ENCODE measurements around the gene KRT34.

DNA sequence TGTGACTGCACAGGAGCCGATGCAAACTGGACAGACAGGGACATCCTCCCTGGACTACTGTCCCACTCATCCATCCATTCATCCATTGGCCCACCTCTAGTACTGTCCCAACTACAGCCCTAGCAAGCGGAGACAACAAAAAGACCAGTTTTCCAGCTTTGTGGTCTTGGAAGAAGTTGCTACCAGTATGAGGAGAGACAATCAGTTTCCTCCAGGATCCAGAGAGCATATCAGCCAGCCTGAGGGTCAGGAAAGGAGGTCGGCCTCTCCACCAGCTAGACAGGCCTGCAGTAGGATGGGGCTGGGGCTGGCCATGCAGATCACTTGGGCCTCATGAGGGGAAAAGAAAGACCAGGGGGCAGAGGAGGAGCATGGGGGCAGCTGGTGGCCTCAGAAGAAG, 48.3 kb downstream of the KRT34 start:
- TF ChIP-seq, protein P1, sequence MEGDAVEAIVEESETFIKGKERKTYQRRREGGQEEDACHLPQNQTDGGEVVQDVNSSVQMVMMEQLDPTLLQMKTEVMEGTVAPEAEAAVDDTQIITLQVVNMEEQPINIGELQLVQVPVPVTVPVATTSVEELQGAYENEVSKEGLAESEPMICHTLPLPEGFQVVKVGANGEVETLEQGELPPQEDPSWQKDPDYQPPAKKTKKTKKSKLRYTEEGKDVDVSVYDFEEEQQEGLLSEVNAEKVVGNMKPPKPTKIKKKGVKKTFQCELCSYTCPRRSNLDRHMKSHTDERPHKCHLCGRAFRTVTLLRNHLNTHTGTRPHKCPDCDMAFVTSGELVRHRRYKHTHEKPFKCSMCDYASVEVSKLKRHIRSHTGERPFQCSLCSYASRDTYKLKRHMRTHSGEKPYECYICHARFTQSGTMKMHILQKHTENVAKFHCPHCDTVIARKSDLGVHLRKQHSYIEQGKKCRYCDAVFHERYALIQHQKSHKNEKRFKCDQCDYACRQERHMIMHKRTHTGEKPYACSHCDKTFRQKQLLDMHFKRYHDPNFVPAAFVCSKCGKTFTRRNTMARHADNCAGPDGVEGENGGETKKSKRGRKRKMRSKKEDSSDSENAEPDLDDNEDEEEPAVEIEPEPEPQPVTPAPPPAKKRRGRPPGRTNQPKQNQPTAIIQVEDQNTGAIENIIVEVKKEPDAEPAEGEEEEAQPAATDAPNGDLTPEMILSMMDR (IDR thresholded peaks at IDR 0.05; ENCODE audit: poor library complexity, severe bottlenecking), result no peak
- no peak for TF ChIP-seq EZH2 (IDR thresholded peaks at IDR 0.05; ENCODE audit: borderline replicate concordance, insufficient read depth, low read length, poor library complexity, severe bottlenecking)
- TF ChIP-seq POLR2AphosphoS5 (IDR thresholded peaks at IDR 0.05), result no peak
- no peak for TF ChIP-seq EP300 (conservative IDR thresholded peaks at IDR 0.05; ENCODE audit: poor library complexity, severe bottlenecking)
- no peak for TF ChIP-seq RAD21 (conservative IDR thresholded peaks at IDR 0.05)
- TF ChIP-seq, protein P2, sequence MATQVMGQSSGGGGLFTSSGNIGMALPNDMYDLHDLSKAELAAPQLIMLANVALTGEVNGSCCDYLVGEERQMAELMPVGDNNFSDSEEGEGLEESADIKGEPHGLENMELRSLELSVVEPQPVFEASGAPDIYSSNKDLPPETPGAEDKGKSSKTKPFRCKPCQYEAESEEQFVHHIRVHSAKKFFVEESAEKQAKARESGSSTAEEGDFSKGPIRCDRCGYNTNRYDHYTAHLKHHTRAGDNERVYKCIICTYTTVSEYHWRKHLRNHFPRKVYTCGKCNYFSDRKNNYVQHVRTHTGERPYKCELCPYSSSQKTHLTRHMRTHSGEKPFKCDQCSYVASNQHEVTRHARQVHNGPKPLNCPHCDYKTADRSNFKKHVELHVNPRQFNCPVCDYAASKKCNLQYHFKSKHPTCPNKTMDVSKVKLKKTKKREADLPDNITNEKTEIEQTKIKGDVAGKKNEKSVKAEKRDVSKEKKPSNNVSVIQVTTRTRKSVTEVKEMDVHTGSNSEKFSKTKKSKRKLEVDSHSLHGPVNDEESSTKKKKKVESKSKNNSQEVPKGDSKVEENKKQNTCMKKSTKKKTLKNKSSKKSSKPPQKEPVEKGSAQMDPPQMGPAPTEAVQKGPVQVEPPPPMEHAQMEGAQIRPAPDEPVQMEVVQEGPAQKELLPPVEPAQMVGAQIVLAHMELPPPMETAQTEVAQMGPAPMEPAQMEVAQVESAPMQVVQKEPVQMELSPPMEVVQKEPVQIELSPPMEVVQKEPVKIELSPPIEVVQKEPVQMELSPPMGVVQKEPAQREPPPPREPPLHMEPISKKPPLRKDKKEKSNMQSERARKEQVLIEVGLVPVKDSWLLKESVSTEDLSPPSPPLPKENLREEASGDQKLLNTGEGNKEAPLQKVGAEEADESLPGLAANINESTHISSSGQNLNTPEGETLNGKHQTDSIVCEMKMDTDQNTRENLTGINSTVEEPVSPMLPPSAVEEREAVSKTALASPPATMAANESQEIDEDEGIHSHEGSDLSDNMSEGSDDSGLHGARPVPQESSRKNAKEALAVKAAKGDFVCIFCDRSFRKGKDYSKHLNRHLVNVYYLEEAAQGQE (IDR thresholded peaks at IDR 0.05; ENCODE audit: borderline replicate concordance), result no peak
- no peak for TF ChIP-seq MXI1 (conservative IDR thresholded peaks at IDR 0.05; ENCODE audit: poor library complexity, severe bottlenecking)
- TF ChIP-seq TAF1 (IDR thresholded peaks at IDR 0.05; ENCODE audit: low read depth), result no peak
